GM06990 (cell line): ENCODE measurements around the gene VOPP1.

Experiments
- DNase-seq: peaks from one replicate; pipeline ENCODE4 v3.0.0-alpha.2; 2011; ENCODE audit not compliant: insufficient read length; ENCODE audit errors: extremely low read depth
- H3K27me3 ChIP-seq: replicated peaks from 2 replicates; pipeline ENCODE4 v1.6.0; 2011; ENCODE audit warnings: low read length; ENCODE audit not compliant: control insufficient read depth, insufficient read depth
- H3K36me3 ChIP-seq: 2 replicates; pipeline ENCODE4 v1.5.1; 2011; ENCODE audit warnings: low read length; ENCODE audit not compliant: control insufficient read depth, insufficient read depth
- H3K4me3 ChIP-seq: replicated peaks from 2 replicates; pipeline ENCODE4 v1.5.1; 2011; ENCODE audit warnings: low read depth, mild to moderate bottlenecking, control low read depth, low read length
- TF ChIP-seq, protein P1 (sequence below): IDR thresholded peaks from 2 replicates; pipeline ENCODE4 v1.5.1; 2011; ENCODE audit warnings: low read length, control low read depth, mild to moderate bottlenecking, inconsistent platforms; ENCODE audit not compliant: insufficient read depth, poor library complexity, severe bottlenecking

Gene VOPP1

DNA sequence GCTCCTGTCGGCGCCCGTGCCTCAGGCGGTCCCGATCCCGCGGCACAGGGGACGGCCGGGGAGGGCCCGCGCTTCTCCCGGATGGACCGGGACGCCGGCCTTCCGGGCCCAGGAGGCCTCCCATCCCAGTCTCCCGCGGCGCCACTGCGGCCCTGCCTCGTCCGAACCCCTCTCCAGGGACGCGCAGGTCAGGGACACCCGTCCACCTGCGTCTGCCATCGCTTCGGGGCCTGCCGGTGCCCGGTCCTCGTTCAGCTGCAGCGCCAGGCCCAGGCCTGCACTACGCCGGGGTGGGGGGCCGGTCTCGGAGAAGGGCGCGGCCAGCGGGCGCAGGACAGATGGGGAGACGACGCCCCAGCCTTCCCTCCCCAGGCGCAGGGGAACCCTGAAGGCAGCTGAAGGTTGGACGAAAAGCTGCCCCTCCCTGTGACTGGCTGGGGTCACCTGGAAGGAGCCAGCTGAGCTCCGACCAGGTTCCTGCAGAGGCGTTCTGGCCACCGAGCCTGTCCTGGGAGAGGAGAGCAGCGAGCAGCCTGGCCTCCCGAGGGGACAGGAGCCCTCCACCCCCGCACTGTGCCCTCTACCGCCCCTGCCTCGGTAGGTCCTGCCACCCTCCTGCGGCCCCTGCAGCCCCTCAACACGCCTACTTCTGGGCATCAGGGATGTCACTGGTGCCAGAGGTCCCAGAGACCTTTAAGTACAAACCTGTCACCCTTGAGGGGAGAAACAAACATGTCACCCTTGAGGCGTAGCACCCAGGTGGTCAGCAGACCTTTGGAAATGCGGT lies 122.9 kb downstream of the VOPP1 start:
- no peak for DNase-seq
- no peak overlapping the region for H3K4me3 ChIP-seq
- no peaks in the 10 kb centered on the region for H3K27me3 ChIP-seq
- H3K36me3 ChIP-seq = peaks cover 6% of the 10 kb centered on the region
- TF ChIP-seq, protein P1, sequence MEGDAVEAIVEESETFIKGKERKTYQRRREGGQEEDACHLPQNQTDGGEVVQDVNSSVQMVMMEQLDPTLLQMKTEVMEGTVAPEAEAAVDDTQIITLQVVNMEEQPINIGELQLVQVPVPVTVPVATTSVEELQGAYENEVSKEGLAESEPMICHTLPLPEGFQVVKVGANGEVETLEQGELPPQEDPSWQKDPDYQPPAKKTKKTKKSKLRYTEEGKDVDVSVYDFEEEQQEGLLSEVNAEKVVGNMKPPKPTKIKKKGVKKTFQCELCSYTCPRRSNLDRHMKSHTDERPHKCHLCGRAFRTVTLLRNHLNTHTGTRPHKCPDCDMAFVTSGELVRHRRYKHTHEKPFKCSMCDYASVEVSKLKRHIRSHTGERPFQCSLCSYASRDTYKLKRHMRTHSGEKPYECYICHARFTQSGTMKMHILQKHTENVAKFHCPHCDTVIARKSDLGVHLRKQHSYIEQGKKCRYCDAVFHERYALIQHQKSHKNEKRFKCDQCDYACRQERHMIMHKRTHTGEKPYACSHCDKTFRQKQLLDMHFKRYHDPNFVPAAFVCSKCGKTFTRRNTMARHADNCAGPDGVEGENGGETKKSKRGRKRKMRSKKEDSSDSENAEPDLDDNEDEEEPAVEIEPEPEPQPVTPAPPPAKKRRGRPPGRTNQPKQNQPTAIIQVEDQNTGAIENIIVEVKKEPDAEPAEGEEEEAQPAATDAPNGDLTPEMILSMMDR = no peak

DNA sequence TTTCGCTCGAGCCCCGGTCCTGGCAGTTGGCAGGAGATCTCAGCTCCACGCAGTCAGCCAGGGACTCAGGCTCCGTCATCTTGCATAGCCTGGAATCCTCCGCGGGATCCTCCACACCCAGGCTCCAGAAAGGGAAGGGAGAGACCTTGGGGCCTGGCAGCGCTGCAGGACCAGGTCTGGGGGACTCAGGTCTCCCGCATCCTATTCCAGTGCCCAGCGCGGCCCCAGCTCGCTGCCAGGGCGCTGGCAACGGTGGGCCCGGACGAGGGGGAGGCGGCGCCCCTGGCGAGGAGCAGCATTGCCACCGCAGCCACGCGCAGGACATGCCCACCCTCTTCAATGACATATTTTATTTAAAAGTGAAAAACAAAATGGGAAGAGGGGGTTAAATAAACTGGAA lies 123.8 kb downstream of the VOPP1 start:
- TF ChIP-seq, protein P1 = no peak
- H3K27me3 ChIP-seq = no peaks in the 10 kb centered on the region
- peaks cover 6% of the 10 kb centered on the region for H3K36me3 ChIP-seq
- DNase-seq = no peak
- H3K4me3 ChIP-seq = no peak overlapping the region

DNA sequence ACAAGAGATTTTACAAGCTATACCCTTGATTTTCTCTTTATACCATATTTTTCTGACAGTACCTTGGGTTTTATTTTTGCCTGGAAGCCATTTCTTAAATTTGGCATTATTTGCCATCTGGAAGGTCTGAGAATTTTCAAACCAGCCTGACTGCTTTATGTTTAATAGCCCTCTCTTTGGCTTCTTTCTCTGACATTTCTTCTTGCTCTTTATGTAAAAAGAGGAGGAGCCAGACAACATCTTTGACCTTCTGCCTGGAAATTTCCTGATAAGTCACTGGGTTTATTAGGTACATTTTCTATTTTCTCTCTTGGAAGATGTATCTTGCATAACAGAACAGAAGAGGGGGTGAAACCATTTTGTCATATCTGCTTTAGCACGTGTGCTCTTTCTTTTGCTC lies 127.5 kb downstream of the VOPP1 start:
- H3K27me3 ChIP-seq = no peaks in the 10 kb centered on the region
- H3K36me3 ChIP-seq = peaks cover 2% of the 10 kb centered on the region
- TF ChIP-seq, protein P1 = no peak
- no peak overlapping the region for H3K4me3 ChIP-seq
- DNase-seq = no peak

DNA sequence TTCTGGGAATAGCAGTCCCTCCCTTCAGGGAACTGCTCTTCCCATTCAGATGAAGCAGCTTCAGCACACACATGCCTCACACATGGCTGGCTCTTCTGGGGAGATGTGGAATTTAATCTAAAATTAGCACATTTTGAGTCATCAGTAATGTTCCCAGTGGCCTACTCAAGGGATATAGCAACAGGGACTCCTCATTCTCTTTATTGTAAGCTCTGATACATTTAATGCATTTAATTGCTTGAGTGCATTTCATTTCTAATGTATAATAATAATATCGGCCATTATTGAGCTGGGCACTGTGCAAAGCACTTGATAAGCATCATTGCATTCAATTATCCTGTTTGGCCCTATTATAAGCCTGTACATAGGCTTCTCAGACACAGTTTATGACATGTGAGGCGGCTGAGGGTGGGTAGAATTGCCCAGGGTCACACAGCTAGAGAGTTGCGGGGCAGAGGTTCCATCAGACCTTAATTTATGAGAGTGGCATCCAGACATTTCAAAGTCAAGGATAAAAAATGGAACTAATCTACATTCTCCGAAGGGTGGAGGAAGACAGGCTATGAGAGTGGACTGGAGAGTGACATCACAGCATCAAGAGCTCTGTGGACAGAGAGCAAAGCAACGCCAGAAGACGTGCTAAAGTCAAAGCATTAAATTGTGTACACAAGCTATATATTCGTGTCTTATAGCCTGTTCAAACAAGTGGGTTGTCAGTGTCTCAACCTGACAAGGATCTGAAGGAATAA lies 130.4 kb downstream of the VOPP1 start:
- H3K27me3 ChIP-seq = no peaks in the 10 kb centered on the region
- no peaks in the 10 kb centered on the region for H3K36me3 ChIP-seq
- DNase-seq = no peak
- no peak overlapping the region for H3K4me3 ChIP-seq
- TF ChIP-seq, protein P1 = no peak

DNA sequence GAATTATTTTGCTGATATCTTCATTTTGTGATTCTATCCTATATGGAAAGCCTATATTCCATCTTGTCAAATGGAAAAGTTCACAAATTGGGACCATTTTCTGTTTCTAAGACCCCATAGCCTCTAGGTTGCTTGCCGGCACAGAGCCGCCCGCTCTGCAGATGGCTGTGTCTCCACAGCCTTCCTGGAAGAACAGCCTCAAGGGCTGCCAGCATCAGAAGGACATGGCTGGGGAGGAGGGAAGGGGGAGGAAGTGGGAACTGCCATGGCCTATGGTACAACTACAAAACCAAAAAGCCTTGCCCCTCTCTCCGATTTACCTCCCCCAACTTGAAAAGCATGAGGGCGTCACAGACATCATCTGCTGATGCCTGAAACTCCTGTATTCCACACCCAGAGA lies 131.3 kb downstream of the VOPP1 start:
- DNase-seq = no peak
- TF ChIP-seq, protein P1 = no peak
- Histone ChIP-seq H3K36me3 (no peaks in the 10 kb centered on the region), H3K4me3 (no peak overlapping the region), H3K27me3 (no peaks in the 10 kb centered on the region)
